ENCODE data around the gene RNF34.
"Not testable (repeated sequence)": the region's sequence is repeated elsewhere in the genome, so short reads cannot be mapped to it uniquely, and the experiment has no call there.

RNF34 gene

GRCh38 chr12:121399391-121400331 lies at the start of gene RNF34:
RNF34 (plus strand) TSS chr12:121400118; CDS start chr12:121400213, 95 bp downstream.
- peak; percentile 99 for DNase-seq

- peak; percentile 98 for DNase-seq
Measured at GRCh38 chr12:121351820-121352681, 47.9 kb upstream of the RNF34 start, which contains the start of gene ANAPC5. ANAPC5 (minus strand) TSS chr12:121352411; CDS start chr12:121352340, 71 bp downstream.

DNA sequence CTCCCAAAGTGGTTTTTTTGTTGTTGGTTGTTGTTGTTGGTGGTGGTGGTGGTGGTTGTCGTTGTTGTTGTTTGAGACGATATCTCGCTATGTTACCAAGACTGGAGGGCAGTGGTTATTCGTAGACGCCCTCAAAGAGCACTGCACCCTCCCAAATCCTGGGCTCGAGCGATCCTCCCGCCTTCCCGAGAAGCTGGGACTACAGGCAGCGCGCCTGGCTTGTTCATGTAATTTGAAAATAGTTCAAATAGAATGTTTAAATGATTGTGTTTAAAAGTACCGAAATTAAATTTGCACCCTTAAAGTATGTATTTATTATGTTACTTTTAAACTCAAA lies 47.3 kb upstream of the RNF34 start:
- no peak for DNase-seq

- DNase-seq: no peak
Measured at GRCh38 chr12:121355818-121356217, 44.1 kb upstream of the RNF34 start.

DNA sequence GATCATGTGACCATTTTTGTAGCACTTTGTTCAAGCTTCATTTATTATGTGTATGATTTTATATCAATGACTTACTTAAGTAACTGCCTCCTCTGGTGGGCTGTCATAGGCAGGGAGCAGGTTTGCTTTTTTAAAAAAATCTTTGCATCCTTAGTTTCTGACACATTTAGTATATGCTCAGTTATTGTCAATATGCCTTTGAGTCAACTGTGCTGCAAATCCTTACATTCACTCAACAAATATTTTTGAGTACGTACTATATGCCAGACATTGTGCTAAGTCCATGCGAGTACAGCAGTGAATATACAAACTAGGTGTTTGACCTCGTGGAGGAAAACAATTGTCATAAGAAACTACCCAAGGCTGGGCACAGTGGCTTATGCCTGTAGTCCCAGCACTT lies 43.3 kb upstream of the RNF34 start:
- no peak for DNase-seq

GRCh38 chr12:121357331-121357730 lies 42.6 kb upstream of the RNF34 start:
- DNase-seq: no peak

DNA sequence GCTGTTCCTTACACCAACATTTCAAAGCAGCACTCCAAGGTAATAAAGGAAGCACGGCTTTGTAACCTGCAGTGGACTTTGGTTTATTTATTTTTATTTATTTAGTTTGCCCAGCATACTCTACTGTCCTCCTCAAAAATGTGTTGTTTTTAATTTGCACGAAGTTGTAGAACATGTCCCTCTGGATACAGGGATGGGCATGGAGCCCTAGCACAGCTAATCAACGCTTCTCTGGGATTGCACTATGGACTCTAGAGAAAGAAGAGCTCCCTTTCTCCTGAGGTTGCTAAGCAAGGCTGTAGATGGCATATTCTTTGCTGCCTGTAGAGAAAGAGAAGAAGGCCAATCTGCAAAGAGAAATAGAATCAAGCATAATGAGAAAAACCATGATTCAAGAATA lies 41.8 kb upstream of the RNF34 start:
- no peak for DNase-seq

DNA sequence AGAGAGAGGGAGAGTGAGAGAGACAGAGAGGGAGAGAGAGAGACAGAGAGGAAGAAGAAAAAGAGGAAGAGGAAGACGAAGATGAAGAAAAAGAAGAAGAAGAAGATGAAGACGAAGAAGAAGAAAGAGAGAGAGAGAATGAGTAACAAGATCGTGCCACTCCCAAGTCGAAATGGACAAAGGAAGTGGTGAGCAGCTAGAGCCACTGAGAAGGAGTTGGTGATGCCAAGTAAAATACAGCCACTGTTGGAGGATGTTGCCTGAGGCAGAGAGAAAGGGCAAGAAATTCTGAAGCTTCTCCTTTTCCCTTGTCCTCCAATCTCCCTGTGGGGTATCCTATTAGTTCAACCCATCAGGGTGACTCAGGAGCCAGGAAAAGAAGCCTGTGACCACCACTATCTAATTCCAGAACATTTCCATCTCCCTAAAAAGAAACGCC lies 35.2 kb upstream of the RNF34 start:
- DNase-seq: no peak

DNA sequence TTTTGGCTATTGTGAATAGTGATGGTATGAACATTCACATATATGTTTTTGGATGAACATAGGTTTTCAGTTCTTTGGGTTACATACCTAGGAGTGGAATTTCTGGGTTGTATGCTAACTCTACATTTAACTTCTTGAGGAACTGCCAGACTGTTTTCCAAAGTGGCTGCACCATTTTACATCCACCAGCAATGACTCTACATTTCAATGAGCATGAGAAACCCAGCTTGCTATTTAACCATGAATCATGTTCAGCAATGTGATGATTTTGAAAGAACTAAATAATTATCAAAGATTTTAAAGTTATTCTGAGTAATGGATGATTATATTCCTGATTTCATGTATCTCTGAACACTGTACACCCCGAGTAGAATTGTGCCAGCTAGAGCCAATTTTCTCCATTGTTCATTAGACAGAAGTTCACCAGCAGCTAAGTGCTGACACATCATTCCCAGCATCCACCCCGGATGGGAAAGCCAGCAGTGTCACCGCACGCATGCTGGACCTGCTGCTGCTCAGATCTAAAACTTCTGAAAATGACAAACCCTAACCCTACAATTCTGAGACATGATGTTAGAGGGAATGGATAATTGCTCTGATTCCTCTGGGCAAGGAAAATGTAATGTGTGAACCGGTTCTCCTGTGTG lies 34.4 kb upstream of the RNF34 start:
- DNase-seq: no peak

DNA sequence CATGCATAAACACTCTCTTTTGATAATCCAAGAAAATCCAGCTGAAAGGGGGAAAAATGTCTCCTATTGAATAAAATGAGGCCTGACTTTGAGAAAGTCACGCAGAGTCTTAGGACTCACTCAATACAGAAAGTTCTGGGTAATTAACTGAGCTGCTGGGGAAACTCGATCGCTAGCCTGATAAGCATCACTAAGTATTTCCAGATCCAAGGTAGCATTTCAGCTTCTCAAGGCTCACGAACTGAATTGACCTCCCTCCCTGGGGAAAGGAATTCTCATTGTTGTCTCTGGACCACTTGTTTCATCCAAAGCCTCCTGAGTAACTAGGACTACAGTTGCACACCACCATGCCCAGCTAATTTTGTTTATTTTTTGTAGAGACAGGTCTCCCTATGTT lies 33.9 kb upstream of the RNF34 start:
- no peak for DNase-seq

- DNase-seq: no peak
Measured at GRCh38 chr12:121371404-121371803, 28.5 kb upstream of the RNF34 start.

DNA sequence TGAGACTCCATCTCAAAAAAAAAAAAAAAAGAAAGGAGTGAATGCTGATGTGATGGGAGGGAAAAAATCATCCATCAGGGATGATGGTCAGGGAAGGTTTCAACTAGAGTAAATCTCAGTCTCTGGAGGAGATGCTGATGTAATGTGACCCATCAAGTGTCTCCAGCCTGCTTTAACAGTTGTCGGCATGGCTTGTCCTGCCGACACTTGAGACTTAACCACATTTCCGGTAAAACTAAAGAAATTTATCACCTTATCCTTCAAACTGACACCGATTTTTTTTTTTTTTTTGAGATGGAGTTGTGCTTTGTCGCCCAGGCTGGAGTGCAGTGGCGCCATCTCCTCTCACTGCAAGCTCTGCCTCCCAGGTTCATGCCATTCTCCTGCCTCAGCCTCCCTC lies 26.2 kb upstream of the RNF34 start:
- DNase-seq: no peak

DNA sequence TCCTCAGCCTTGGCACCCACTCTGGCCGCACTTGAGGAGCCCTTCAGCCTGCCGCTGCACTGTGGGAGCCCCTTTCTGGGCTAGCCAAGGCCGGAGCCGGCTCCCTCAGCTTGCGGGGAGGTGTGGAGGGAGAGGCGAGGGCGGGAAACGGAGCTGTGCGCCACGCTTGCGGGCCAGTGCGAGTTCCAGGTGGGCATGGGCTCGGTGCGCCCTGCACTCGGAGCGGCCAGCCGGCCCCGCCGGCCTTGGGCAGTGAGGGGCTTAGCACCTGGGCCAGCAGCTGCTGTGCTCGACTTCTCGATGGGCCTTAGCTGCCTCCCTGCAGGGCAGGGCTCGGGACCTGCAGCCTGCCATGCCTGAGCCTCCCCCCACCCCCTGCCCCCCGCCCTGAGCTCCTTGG lies 25.6 kb upstream of the RNF34 start:
- not testable (repeated sequence) for DNase-seq

- not testable (repeated sequence) for DNase-seq
Measured at GRCh38 chr12:121374945-121375584, 24.9 kb upstream of the RNF34 start.

GRCh38 chr12:121376754-121377697 lies 22.9 kb upstream of the RNF34 start:
- no peak for DNase-seq

GRCh38 chr12:121378736-121379135 lies 21.2 kb upstream of the RNF34 start:
- no peak for DNase-seq

DNA sequence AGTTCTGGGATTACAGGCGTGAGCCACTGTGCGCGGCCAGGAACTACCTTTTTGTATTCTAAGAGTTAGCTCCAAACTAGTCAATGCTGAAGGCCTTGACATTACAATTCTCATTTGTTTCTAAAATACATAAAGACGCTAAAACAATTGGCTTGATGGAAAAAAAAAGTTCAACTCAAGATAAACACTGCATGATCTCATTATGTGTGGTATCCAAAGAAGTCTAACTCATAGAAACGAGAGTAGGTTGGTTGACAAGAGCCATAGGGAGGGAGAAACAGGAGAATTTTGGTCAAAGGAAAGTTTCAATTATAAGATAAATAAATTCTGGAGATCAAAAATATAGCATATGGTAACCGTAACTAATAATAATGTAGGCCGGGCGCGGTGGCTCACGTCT lies 20.0 kb upstream of the RNF34 start:
- DNase-seq: no peak

DNA sequence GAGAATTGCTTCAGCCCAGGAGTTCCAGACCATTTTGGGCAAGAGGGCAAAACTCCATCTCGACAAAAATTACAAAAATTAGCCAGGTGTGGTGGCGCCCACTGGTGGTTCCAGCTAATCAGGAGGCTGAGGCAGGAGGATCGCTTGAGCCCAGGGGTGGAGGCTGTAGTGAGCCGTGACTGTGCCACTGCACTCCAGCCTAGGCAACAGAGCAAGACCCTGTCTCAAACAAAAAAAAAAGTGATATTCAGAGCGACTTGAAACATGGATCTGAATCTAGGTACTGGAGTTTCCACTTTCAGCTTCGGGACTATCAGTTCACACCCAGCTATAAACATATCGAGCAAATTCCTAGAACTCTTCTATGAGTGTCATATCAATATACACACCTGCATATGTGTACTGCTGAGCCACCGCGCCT lies 16.3 kb upstream of the RNF34 start:
- DNase-seq: no peak

DNA sequence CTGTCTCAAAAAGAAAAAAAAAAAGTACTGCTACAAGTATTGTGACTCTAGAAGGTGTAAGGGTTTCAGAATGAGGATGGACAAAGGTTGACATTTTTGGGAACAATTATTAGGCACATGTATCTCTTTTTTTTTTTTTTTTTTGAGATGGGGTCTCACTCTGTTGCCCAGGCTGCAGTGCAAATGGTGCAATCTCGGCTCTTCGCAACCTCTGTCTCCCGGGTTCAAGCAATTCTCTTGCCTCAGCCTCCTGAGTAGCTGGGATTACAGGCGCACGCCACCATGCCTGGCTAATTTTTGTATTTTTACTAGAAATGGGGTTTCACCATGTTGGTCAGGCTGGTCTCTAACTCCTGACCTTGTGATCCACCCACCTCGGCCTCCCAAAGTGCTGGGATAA lies 15.0 kb upstream of the RNF34 start:
- not testable (repeated sequence) for DNase-seq

- DNase-seq: no peak
Measured at GRCh38 chr12:121388421-121388981, 11.4 kb upstream of the RNF34 start.

DNA sequence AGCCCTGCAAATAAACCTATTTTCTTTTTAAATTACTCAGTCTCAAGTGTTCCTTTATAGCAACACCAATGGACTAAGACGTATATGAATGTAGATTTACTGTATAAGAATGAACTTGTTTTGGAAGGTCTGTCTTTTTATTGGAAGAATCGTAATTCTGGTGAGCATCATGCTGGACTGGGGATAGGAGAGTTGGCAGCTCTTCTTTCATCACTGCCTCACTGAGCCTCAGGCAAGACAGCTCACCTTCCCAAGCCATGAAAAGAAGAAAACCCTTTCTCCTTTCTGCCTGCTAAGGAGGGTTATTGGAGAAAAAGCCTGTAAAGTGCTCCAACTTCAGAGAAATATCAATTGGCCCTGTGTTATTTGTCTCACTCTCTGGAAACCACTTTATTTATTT lies 9.1 kb upstream of the RNF34 start:
- DNase-seq: no peak

Data from femur (tissue), 1 donor.